HCT116 (cell line): ENCODE results near the gene NUDC.
"Not testable (repeated sequence)": the region's sequence is repeated elsewhere in the genome, so short reads cannot be mapped to it uniquely, and the experiment has no call there.

Source experiments
- FOSL1 ChIP-seq: IDR thresholded peaks from 2 replicates; pipeline ENCODE4 v1.6.1; 2012; ENCODE audit warnings: low read depth
- POLR2A ChIP-seq: IDR thresholded peaks from 2 replicates; pipeline ENCODE4 v1.7.0; 2011; ENCODE audit warnings: borderline replicate concordance; ENCODE audit not compliant: insufficient read depth, insufficient read length; ENCODE audit errors: extremely low read depth
- POLR2AphosphoS5 ChIP-seq: IDR thresholded peaks from 2 replicates; pipeline ENCODE4 v1.6.1; 2011; ENCODE audit warnings: mild to moderate bottlenecking, low read depth, low read length, moderate library complexity
- SP1 ChIP-seq: IDR thresholded peaks from 2 replicates; pipeline ENCODE4 v1.6.1; 2012; ENCODE audit warnings: low read depth
- SRF ChIP-seq: IDR thresholded peaks from 2 replicates; pipeline ENCODE4 v1.6.1; 2012; ENCODE audit warnings: low read depth
- TCF7L2 ChIP-seq: IDR thresholded peaks from 2 replicates; pipeline ENCODE4 v1.7.0; 2011; ENCODE audit warnings: borderline replicate concordance, inconsistent platforms; ENCODE audit not compliant: insufficient read depth, insufficient read length; ENCODE audit errors: extremely low read depth
- YY1 ChIP-seq: IDR thresholded peaks from 2 replicates; pipeline ENCODE4 v1.6.1; 2011; ENCODE audit warnings: low read length, low read depth, moderate library complexity, mild to moderate bottlenecking; ENCODE audit not compliant: insufficient replicate concordance; ENCODE audit errors: extremely low read depth
- TF ChIP-seq, protein P1 (sequence below), 3 experiments: fragments of 200-600 bp in 1 of 3; sonication (generic) in 1 of 3; IDR thresholded peaks in 2 of 3; conservative IDR thresholded peaks in 1 of 3; 2 replicates each; pipeline ENCODE4 v1.5.1; 2012 to 2017; ENCODE audit warnings: low read depth in 2 of 3, low read length in 2 of 3, antibody characterized with exemption in 1 of 3, borderline replicate concordance in 1 of 3, control low read depth in 1 of 3, mild to moderate bottlenecking in 1 of 3, mixed read lengths in 1 of 3, mixed run types in 1 of 3, moderate library complexity in 1 of 3; ENCODE audit not compliant: insufficient read depth in 1 of 3

DNA sequence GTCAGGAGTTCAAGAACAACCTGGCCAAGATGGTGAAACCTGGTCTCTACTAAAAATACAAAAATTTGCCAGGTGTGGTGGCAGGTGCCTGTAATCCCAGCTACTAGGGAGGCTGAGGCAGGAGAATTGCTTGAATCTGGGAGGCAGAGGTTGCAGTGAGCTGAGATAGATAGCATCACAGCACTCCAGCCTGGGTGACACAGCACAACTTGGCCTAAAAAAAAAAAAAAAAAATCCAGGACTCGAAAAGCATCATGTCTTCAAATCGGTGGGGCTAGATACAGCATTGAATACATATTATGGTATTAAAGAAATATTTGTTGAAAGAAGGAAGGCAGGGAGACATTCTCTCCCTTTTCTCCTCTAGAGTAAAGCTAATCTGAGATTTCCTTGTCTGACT is 48.4 kb upstream of the NUDC start:
- TF ChIP-seq, protein P1, sequence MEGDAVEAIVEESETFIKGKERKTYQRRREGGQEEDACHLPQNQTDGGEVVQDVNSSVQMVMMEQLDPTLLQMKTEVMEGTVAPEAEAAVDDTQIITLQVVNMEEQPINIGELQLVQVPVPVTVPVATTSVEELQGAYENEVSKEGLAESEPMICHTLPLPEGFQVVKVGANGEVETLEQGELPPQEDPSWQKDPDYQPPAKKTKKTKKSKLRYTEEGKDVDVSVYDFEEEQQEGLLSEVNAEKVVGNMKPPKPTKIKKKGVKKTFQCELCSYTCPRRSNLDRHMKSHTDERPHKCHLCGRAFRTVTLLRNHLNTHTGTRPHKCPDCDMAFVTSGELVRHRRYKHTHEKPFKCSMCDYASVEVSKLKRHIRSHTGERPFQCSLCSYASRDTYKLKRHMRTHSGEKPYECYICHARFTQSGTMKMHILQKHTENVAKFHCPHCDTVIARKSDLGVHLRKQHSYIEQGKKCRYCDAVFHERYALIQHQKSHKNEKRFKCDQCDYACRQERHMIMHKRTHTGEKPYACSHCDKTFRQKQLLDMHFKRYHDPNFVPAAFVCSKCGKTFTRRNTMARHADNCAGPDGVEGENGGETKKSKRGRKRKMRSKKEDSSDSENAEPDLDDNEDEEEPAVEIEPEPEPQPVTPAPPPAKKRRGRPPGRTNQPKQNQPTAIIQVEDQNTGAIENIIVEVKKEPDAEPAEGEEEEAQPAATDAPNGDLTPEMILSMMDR (IDR thresholded peaks at IDR 0.05 in 2 of 3, conservative IDR thresholded peaks at IDR 0.05 in 1 of 3; ENCODE audit: borderline replicate concordance in 1 of 3, insufficient read depth in 1 of 3, low read depth in 2 of 3, low read length in 2 of 3) = not testable (repeated sequence)
- not testable (repeated sequence) for TF ChIP-seq POLR2A, FOSL1, SP1, TCF7L2, YY1, SRF, POLR2AphosphoS5
